AG04450 (cell line): ENCODE results near the gene PRSS53. TPM values are rescaled to one million over a fixed set of nuclear protein-coding genes. Genes with fewer than 3 reads are reported as not detected.

Experiments
- CTCF ChIA-PET: fragments of 300-600, 350-600 bp; formaldehyde crosslinking; extraction: SDS; loops from one replicate; lab custom pipeline; 2022; ENCODE audit warnings: antibody characterized with exemption, inconsistent platforms; lab: Charles Lee
- POLR2A ChIA-PET: fragments of 350-600 bp; formaldehyde crosslinking; extraction: SDS; loops from one replicate; lab custom pipeline; 2021; ENCODE audit warnings: antibody characterized with exemption, inconsistent platforms; lab: Yijun Ruan, JAX
- DNase-seq: peaks from one replicate; pipeline ENCODE4 v3.0.0-alpha.2; 2011; ENCODE audit warnings: low read depth, low spot score
- H3K27ac ChIP-seq: one replicate; pipeline ENCODE4 v1.5.1; 2012; ENCODE audit warnings: low read depth, low read length, control low read depth
- H3K27me3 ChIP-seq: one replicate; pipeline ENCODE4 v1.6.0; 2012; ENCODE audit warnings: low read length; ENCODE audit not compliant: control insufficient read depth, insufficient read depth
- H3K4me3 ChIP-seq: 2 replicates; pipeline ENCODE4 v1.5.1; 2011; ENCODE audit warnings: mild to moderate bottlenecking, low read depth, low read length, control low read depth
- H3K9me3 ChIP-seq: 2 replicates; pipeline ENCODE4 v1.5.1; 2012; ENCODE audit warnings: low read length; ENCODE audit not compliant: control insufficient read depth, insufficient read depth
- CTCF ChIP-seq: IDR thresholded peaks from 2 replicates; pipeline ENCODE4 v1.5.1; 2011; ENCODE audit warnings: low read depth, low read length, control low read depth, inconsistent platforms
- polyA plus RNA-seq: library from polyadenylated mRNA; depleted of rRNA; stranded (reverse); fragments of >200 nt; gene quantifications from 2 replicates; pipeline ENCODE4 v1.2.3, GENCODE V29; 2011

PRSS53 gene
- polyA plus RNA-seq, 1 experiment: 0.79 TPM

GRCh38 chr16:31083556-31083955 is 5.2 kb downstream of the PRSS53 start:
- DNase-seq: no peak
- ChIA-PET CTCF (interaction anchor here (0.6 kb wide), 1 partner anchor 377 kb away, joined by 4 read pairs; no protein-coding TSS in a partner anchor), POLR2A (no interaction called here)
- Histone ChIP-seq H3K27ac (no peak overlapping the region), H3K9me3 (no peaks in the 10 kb centered on the region; the same call in 1 of the 2 replicates), H3K4me3 (no peak overlapping the region), H3K27me3 (no peaks in the 10 kb centered on the region)
- no peak for TF ChIP-seq CTCF

- Histone ChIP-seq H3K9me3 (no peaks in the 10 kb centered on the region; the same call in 1 of the 2 replicates), H3K27me3 (no peaks in the 10 kb centered on the region), H3K4me3 (no peak overlapping the region), H3K27ac (no peak overlapping the region)
- no peak for DNase-seq
- ChIA-PET POLR2A (no interaction called here), CTCF (interaction anchor here (0.6 kb wide), 1 partner anchor 378 kb away, joined by 4 read pairs; no protein-coding TSS in a partner anchor)
- no peak for TF ChIP-seq CTCF
Observed at GRCh38 chr16:31083081-31083480, 5.7 kb downstream of the PRSS53 start.

- TF ChIP-seq CTCF: no peak
- CTCF ChIA-PET: interaction anchor here (0.6 kb wide), 1 partner anchor 378 kb away, joined by 4 read pairs; no protein-coding TSS in a partner anchor
- no peak overlapping the region for H3K4me3 ChIP-seq
- DNase-seq: no peak
- POLR2A ChIA-PET: no interaction called here
- no peak overlapping the region for H3K27ac ChIP-seq
- H3K27me3 ChIP-seq: no peaks in the 10 kb centered on the region
- H3K9me3 ChIP-seq: no peaks in the 10 kb centered on the region; the same call in 1 of the 2 replicates
Observed at GRCh38 chr16:31082368-31083045, 6.2 kb downstream of the PRSS53 start.

GRCh38 chr16:31081428-31082351 is 7.1 kb downstream of the PRSS53 start:
- CTCF ChIA-PET: no interaction called here
- DNase-seq: no peak
- H3K4me3 ChIP-seq: no peak overlapping the region
- no peak for TF ChIP-seq CTCF
- POLR2A ChIA-PET: interaction anchor here (0.6 kb wide), 1 partner anchor 63 kb away, joined by 3 read pairs; no protein-coding TSS in a partner anchor
- no peak overlapping the region for H3K27ac ChIP-seq
- no peaks in the 10 kb centered on the region for H3K27me3 ChIP-seq
- H3K9me3 ChIP-seq: no peaks in the 10 kb centered on the region; the same call in 1 of the 2 replicates
